H9 (cell line): ENCODE results near the gene PDE3A. TPM values are rescaled to one million over a fixed set of nuclear protein-coding genes. Genes with fewer than 3 reads are reported as not detected.

Experiments used
- DNase-seq: peaks from one replicate; pipeline ENCODE4 v3.0.0-alpha.2; 2017
- H2AFZ ChIP-seq: one replicate; pipeline ENCODE4 v1.6.1; 2013; ENCODE audit warnings: mild to moderate bottlenecking, low read length, control low read depth, moderate library complexity
- H2AK5ac ChIP-seq: 2 replicates; pipeline ENCODE4 v1.6.1; 2013; ENCODE audit warnings: low read length, control low read depth, mixed read lengths; ENCODE audit not compliant: insufficient read length
- H2BK120ac ChIP-seq: one replicate; pipeline ENCODE4 v1.6.1; 2013; ENCODE audit warnings: low read depth, mild to moderate bottlenecking, low read length, control low read depth, inconsistent platforms; ENCODE audit not compliant: poor library complexity, severe bottlenecking
- H2BK12ac ChIP-seq: 2 replicates; pipeline ENCODE4 v1.6.1; 2013; ENCODE audit warnings: low read length, control low read depth, mixed read lengths, low read depth; ENCODE audit not compliant: insufficient read length
- H2BK15ac ChIP-seq: 2 replicates; pipeline ENCODE4 v1.6.1; 2013; ENCODE audit warnings: low read depth, low read length, control low read depth
- H2BK20ac ChIP-seq: one replicate; pipeline ENCODE4 v1.6.1; 2013; ENCODE audit warnings: low read depth, mild to moderate bottlenecking, low read length, control low read depth, inconsistent platforms; ENCODE audit not compliant: poor library complexity, severe bottlenecking
- H2BK5ac ChIP-seq: 2 replicates; pipeline ENCODE4 v1.6.1; 2013; ENCODE audit warnings: low read length, control low read depth, mixed read lengths; ENCODE audit not compliant: insufficient read length
- H3K14ac ChIP-seq: 2 replicates; pipeline ENCODE4 v1.6.1; 2013; ENCODE audit warnings: low read length, control low read depth; ENCODE audit not compliant: insufficient read depth
- H3K18ac ChIP-seq: 2 replicates; pipeline ENCODE4 v1.6.1; 2013; ENCODE audit warnings: low read depth, mild to moderate bottlenecking, mixed read lengths, low read length, control low read depth; ENCODE audit not compliant: insufficient read length
- H3K23ac ChIP-seq: 2 replicates; pipeline ENCODE4 v1.6.1; 2013; ENCODE audit warnings: low read length, control low read depth, mixed read lengths, low read depth; ENCODE audit not compliant: insufficient read length
- H3K23me2 ChIP-seq: 2 replicates; pipeline ENCODE4 v1.6.1; 2013; ENCODE audit warnings: low read depth, mild to moderate bottlenecking, mixed read lengths, low read length, control low read depth; ENCODE audit not compliant: insufficient read length, poor library complexity, severe bottlenecking
- H3K27ac ChIP-seq: 2 replicates; pipeline ENCODE4 v1.5.1; 2013; ENCODE audit warnings: low read length, control low read depth, mixed read lengths, low read depth; ENCODE audit not compliant: insufficient read length
- H3K27me3 ChIP-seq: 2 replicates; pipeline ENCODE4 v1.6.1; 2013; ENCODE audit warnings: low read length, control low read depth, inconsistent platforms; ENCODE audit not compliant: insufficient read depth
- H3K4ac ChIP-seq: 2 replicates; pipeline ENCODE4 v1.6.1; 2013; ENCODE audit warnings: low read depth, mild to moderate bottlenecking, control low read depth, inconsistent platforms, low read length, moderate library complexity
- H3K4me1 ChIP-seq: 2 replicates; pipeline ENCODE4 v1.6.1; 2013; ENCODE audit warnings: low read length, control low read depth, inconsistent platforms; ENCODE audit not compliant: insufficient read depth
- H3K4me2 ChIP-seq: 2 replicates; pipeline ENCODE4 v1.6.1; 2013; ENCODE audit warnings: low read length, control low read depth, mixed read lengths; ENCODE audit not compliant: insufficient read length, insufficient read depth
- H3K56ac ChIP-seq: 2 replicates; pipeline ENCODE4 v1.6.1; 2013; ENCODE audit warnings: low read depth, mild to moderate bottlenecking, mixed read lengths, low read length, control low read depth; ENCODE audit not compliant: insufficient read length
- H3K79me1 ChIP-seq: 2 replicates; pipeline ENCODE4 v1.6.1; 2013; ENCODE audit warnings: low read depth, mild to moderate bottlenecking, moderate library complexity, low read length, control low read depth, inconsistent platforms; ENCODE audit not compliant: insufficient read depth, poor library complexity, severe bottlenecking
- H3K79me2 ChIP-seq: 2 replicates; pipeline ENCODE4 v1.6.1; 2013; ENCODE audit warnings: low read length, control low read depth, inconsistent platforms; ENCODE audit not compliant: insufficient read depth
- H3K9ac ChIP-seq: 2 replicates; pipeline ENCODE4 v1.6.1; 2013; ENCODE audit warnings: low read length, control low read depth, mixed read lengths; ENCODE audit not compliant: insufficient read length; ENCODE audit errors: extremely low read depth
- H3K9me3 ChIP-seq: one replicate; pipeline ENCODE4 v1.6.1; 2013; ENCODE audit warnings: low read depth, low read length, inconsistent platforms; ENCODE audit not compliant: control insufficient read depth
- H3T11ph ChIP-seq: one replicate; pipeline ENCODE4 v1.6.1; 2013; ENCODE audit warnings: mild to moderate bottlenecking, low read length, control low read depth, inconsistent platforms
- H4K20me1 ChIP-seq: one replicate; pipeline ENCODE4 v1.6.1; 2013; ENCODE audit not compliant: control insufficient read depth, insufficient read length, insufficient read depth
- H4K5ac ChIP-seq: 2 replicates; pipeline ENCODE4 v1.6.1; 2013; ENCODE audit warnings: low read depth, mild to moderate bottlenecking, mixed read lengths, low read length, control low read depth; ENCODE audit not compliant: insufficient read length
- H4K8ac ChIP-seq: replicated peaks from 2 replicates; pipeline ENCODE4 v1.6.1; 2013; ENCODE audit warnings: low read length, control low read depth, mixed read lengths, low read depth; ENCODE audit not compliant: insufficient read length
- H4K91ac ChIP-seq: 2 replicates; pipeline ENCODE4 v1.6.1; 2013; ENCODE audit warnings: low read depth, mild to moderate bottlenecking, moderate library complexity, mixed read lengths, low read length, control low read depth; ENCODE audit not compliant: insufficient read length
- H3K27ac Mint-ChIP-seq, 3 experiments: 2 replicates in 2 of 3; 3 replicates in 1 of 3; pipeline ENCODE4 v1.8.0; 2020 to 2021; ENCODE audit warnings: mixed read lengths in 3 of 3, mild to moderate bottlenecking in 1 of 3, moderate library complexity in 1 of 3
- H3K27me3 Mint-ChIP-seq: 2 replicates; pipeline ENCODE4 v1.8.0; 2021; ENCODE audit warnings: low read depth, mild to moderate bottlenecking, moderate library complexity, mixed read lengths
- H3K36me3 Mint-ChIP-seq, 3 experiments: 2 replicates in 2 of 3; 3 replicates in 1 of 3; pipeline ENCODE4 v1.8.0; 2020 to 2021; ENCODE audit warnings: low read depth in 3 of 3, mixed read lengths in 3 of 3; ENCODE audit not compliant: insufficient read depth in 1 of 3
- H3K4me1 Mint-ChIP-seq, 2 experiments: 2 replicates each; pipeline ENCODE4 v1.8.0; 2020; ENCODE audit warnings: mixed read lengths in 2 of 2
- H3K4me3 Mint-ChIP-seq, 2 experiments: 2 replicates in 1 of 2; 3 replicates in 1 of 2; pipeline ENCODE4 v1.8.0; 2020 to 2021; ENCODE audit warnings: mild to moderate bottlenecking in 2 of 2, mixed read lengths in 2 of 2, moderate library complexity in 1 of 2
- H3K9me3 Mint-ChIP-seq, 2 experiments: 2 replicates in 1 of 2; 3 replicates in 1 of 2; pipeline ENCODE4 v1.8.0; 2020; ENCODE audit warnings: mild to moderate bottlenecking in 2 of 2, mixed read lengths in 2 of 2, moderate library complexity in 1 of 2
- WGBS: extraction: QIAGEN DNeasy Blood & Tissue Kit; methylation state at CpG from one replicate; pipeline ENCODE4 v1.1.7; 2013; ENCODE audit warnings: missing lambda C conversion rate, low lambda C conversion rate, mixed read lengths; ENCODE audit not compliant: insufficient read length; ENCODE audit errors: extremely low coverage; 5-methylcytosine and 5-hydroxymethylcytosine counted together
- total RNA-seq: library from RNA; stranded (reverse); gene quantifications from 2 replicates; pipeline ENCODE4 v1.2.1, GENCODE V29; 2021
- TF ChIP-seq, protein P1 (sequence below): fragments of 200-600 bp; sonication (generic); conservative IDR thresholded peaks from 3 replicates; pipeline ENCODE4 v1.8.0; 2021; ENCODE audit warnings: antibody characterized with exemption, mild to moderate bottlenecking

Gene PDE3A
- total RNA-seq, 1 experiment from 2014 or later = 3.0 TPM

GRCh38 chr12:20731274-20731673, 362.9 kb downstream of the PDE3A start:
- H2AK5ac ChIP-seq = no peak overlapping the region
- no peaks in the 10 kb centered on the region for H3K4me1 ChIP-seq
- peaks cover 0 to 4% of the 10 kb centered on the region in 2 experiments; a peak in 1 of 4 replicates for H3K4me1 Mint-ChIP-seq
- no peak overlapping the region for H2BK120ac ChIP-seq
- no peak overlapping the region for H3K4me3 Mint-ChIP-seq
- H3K18ac ChIP-seq = no peak overlapping the region
- no peaks in the 10 kb centered on the region for H3K27me3 ChIP-seq
- H4K5ac ChIP-seq = no peak overlapping the region
- H2BK5ac ChIP-seq = no peak overlapping the region
- no peak overlapping the region for H2BK12ac ChIP-seq
- DNase-seq = no peak
- H4K20me1 ChIP-seq = no peaks in the 10 kb centered on the region
- TF ChIP-seq, protein P1, sequence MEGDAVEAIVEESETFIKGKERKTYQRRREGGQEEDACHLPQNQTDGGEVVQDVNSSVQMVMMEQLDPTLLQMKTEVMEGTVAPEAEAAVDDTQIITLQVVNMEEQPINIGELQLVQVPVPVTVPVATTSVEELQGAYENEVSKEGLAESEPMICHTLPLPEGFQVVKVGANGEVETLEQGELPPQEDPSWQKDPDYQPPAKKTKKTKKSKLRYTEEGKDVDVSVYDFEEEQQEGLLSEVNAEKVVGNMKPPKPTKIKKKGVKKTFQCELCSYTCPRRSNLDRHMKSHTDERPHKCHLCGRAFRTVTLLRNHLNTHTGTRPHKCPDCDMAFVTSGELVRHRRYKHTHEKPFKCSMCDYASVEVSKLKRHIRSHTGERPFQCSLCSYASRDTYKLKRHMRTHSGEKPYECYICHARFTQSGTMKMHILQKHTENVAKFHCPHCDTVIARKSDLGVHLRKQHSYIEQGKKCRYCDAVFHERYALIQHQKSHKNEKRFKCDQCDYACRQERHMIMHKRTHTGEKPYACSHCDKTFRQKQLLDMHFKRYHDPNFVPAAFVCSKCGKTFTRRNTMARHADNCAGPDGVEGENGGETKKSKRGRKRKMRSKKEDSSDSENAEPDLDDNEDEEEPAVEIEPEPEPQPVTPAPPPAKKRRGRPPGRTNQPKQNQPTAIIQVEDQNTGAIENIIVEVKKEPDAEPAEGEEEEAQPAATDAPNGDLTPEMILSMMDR = no peak
- H3K27ac ChIP-seq = no peak overlapping the region
- H3K9me3 ChIP-seq = no peaks in the 10 kb centered on the region
- no peak overlapping the region for H2BK20ac ChIP-seq
- no CpG with 5 or more reads among the region's 1 CpG for WGBS
- no peak overlapping the region for H4K91ac ChIP-seq
- no peak overlapping the region for H3K56ac ChIP-seq
- H2BK15ac ChIP-seq = no peak overlapping the region
- peaks cover 0 to 2% (median 0%) of the 10 kb centered on the region in 3 experiments; a peak in 2 of 7 replicates for H3K36me3 Mint-ChIP-seq
- no peak overlapping the region for H3T11ph ChIP-seq
- H3K4me2 ChIP-seq = no peak overlapping the region
- no peaks in the 10 kb centered on the region for H3K79me1 ChIP-seq
- H3K27ac Mint-ChIP-seq = no peak overlapping the region
- no peaks in the 10 kb centered on the region for H3K79me2 ChIP-seq
- H4K8ac ChIP-seq = no peak overlapping the region
- H3K23me2 ChIP-seq = no peaks in the 10 kb centered on the region
- H3K9me3 Mint-ChIP-seq = no peaks in the 10 kb centered on the region; a peak in 1 of 5 replicates
- no peak overlapping the region for H3K4ac ChIP-seq
- no peak overlapping the region for H2AFZ ChIP-seq
- no peak overlapping the region for H3K9ac ChIP-seq
- H3K27me3 Mint-ChIP-seq = no peaks in the 10 kb centered on the region
- no peak overlapping the region for H3K14ac ChIP-seq
- no peak overlapping the region for H3K23ac ChIP-seq
